ENCODE results near the gene RBM42.
A peak's percentile ranks its signal among the peaks of the same experiment; 100 is the strongest.
"Not testable (repeated sequence)": the region's sequence is repeated elsewhere in the genome, so short reads cannot be mapped to it uniquely, and the experiment has no call there.

Gene RBM42

DNA sequence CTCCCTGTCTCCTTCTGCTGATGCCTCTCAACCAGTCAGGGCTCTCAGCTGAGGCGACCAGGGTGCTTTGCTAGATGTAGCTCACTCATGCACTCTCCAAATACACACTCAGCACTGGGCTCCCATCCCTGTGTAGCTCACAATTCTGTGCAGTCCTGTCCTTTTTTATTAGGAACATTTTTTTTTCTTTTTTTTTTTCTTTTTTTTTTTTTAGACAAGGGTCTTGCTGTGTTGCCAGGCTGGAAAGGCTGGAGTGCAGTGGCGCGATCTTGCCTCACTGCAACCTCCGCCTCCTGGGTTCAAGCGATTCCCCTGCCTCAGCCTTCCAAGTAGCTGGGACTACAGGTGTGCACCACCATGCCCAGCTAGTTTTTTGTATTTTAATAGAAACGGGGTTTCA lies 26.0 kb downstream of the RBM42 start:
- not testable (repeated sequence) for DNase-seq

DNA sequence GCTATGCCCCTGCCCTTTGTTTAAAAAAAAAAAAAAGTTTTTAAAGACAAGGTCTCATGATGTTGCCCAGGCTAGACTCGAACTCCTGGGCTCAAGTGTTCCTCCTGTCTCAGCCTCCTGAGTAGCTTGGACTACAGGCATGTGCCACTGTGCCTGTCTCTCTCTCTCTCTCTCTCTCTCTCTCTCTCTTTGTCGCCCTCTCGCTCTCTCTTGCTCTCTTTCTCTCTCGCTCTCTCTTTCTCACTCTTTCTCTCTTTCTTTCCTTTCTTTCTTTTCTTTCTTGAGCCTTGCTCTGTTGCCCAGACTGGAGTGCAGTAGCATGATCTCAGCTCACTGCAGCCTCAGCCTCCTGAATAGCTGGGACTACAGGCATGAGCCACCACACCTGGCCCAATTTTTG lies 26.8 kb downstream of the RBM42 start:
- no peak for DNase-seq

DNA sequence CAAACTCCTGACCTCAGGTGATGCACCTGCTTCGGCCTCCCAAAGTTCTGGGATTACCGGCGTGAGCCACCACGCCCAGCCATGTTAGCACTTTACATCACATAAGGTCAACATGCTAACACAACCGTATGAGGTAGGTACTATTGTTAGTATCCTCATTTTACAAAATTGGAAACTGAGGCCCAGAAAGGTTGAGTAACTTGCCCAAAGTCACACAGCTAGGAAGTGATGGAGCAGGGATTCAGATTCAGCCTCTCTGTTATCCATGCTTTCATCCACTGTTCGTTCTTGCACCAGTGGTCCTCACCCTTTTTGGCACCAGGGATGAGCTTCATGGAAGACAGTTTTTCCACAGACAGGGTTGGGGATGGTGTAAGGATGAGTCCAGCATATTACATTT lies 27.9 kb downstream of the RBM42 start:
- DNase-seq = no peak

DNA sequence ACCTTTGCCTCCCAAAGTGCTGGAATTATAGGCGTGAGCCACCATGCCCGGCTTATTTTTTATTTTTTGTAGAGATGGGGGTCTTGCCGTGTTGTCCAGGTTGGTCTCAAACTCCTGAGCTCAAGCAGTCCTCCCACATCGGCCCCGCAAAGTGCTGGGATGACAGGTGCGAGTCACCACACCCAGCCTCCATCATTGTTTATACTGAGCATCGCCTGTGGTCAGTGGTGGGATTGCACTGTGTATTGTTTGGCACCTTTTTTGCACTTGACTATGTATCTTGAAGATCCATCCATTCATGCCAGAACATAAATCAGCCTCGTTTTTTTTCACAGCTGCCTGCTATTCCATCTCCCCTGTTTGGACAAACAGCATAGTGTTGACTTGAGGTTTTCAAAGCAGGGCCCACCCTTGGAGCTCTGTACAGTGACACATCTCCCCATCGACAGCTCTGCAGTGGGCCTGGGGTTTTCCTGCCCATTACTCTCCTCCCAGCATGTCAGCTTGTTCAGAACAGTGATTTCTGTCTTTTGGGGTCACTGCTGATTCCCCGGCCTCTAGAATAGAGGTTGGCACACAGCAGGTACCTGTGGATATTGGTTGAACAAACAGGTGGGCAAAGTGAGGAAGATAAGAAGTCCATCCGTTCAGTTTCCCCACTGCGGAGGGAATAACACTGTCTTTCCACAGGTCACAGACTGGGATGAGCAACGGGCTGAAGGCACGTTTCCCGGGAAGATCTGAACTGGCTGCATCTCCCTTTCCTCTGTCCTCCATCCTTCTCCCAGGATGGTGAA lies 29.3 kb downstream of the RBM42 start:
- DNase-seq = no peak

DNA sequence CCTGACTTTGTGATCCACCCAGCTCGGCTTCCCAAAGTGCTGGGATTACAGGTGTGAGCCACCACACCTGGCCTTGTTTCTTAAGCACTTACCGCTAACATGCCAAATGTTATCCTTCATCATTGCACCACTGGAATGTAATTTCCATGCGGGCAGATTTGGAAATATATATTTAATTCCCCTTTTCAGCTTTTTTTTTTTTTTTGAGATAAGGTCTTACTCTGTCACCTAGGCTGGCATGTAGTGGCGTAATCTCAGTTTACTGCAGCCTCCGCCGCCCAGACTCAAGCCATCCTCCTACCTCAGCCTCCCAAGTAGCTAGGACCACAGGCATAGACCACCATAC lies 33.1 kb downstream of the RBM42 start:
- no peak for DNase-seq

DNA sequence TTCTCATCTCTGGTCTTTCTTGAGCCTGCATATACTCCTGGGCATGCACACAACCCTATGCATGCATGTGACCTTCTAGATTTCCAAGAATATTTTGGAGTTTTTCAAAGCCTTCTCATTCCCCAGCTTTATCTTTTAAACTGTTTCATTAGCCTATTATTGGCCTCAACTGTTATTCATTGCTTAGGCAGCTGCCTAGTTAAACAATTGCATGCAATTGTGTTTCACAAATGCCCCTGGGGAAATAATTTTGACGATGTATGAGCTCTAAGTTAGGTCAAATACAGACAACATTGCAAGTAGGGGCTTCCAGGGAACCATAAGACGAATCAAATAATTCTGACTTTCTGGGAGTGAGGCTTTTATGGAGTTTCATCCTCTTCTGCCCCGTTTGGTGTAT lies 35.1 kb downstream of the RBM42 start:
- no peak for DNase-seq

DNA sequence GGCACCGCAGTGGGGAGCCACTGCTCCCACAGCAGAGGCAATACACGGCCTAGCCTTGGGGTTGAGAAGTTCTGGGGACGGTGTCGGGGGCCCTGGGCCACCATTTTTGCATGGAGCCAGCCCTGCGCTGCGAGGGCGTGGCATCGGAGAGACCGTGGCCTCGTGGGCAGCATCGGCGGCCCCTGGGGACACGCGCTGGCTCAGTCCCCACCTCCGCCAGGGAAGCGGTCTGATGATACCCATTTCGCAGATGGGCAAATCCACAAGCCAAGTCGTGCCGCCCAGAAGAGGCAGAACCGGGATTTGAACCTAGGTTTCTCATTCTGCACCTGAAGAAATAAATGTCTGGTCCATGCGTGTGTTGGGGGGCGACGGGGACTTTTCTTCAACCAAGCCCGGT lies 36.3 kb downstream of the RBM42 start:
- DNase-seq = no peak

DNA sequence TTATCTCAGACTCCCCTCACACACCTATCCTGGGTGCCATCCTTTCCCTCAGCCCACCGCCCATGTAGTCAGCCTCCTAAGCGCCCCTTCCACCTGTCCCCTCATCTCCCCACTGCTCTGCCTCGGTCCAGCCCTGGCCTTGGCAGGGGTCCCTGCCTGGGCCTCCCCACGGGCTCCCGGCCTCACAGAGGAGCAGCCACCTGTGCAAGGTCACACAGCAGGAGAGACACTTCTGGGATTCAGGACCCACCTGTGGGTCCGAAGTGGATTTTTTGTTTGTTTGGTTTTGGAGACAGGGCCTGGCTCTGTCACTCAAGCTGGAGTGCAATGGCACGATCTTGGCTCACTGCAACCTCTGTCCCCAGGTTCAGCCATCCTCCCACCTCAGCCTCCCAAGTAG lies 36.8 kb downstream of the RBM42 start:
- no peak for DNase-seq

DNA sequence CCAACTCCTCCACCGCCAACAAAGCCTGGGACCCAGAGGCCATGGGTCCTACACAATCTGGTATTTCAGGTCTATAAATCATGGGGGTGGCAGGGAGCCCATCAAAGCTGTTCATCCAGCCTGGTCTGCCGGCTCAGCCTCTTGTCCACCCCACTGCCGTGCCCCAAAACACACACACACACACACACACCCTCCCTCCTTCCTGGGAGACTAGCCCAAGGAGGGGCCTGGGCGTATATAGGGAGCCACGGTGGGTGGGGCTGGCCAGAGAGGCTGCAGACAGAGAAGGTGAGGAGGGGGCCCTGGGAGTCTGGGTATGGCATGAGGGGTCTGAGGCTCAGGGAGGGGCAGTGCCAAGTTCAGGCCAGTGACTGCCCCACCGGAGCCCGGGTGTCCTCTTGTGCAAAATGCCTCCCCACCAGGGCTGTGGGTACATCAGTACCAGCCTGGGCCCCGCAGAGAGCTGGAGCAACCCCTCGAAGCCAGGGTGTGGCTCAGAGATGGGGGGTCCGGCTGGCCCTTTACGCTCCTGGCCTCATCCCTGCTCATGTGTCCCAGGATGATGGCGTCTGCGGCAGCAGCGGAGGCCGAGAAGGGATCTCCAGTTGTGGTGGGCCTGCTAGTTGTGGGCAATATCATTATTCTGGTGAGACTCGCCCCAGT lies 37.5 kb downstream of the RBM42 start, which contains the start of gene UPK1A:
Gene UPK1A, plus strand, starts transcription at position 267 of the 663 bp plus-strand sequence. Its CDS starts 296 bp downstream, at position 563.
- DNase-seq = no peak

DNA sequence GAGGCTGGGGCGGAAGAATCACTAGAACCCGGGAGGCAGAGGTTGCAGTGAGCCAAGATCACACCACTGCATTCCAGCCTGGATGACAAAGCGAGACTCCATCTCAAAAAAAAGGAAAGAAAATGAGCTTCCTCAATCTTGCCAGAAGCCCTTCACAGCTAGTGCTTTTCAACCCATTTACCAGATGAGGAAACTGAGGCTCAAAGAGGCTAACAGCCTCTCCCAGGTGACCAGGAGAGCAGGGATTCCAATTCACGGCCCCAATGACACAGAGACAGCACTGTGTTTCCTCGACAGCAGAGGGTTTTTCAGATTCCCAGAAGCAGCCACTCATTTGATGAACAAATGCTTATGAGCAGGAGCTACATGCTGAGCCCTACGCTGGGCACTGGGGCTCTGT lies 40.7 kb downstream of the RBM42 start:
- no peak for DNase-seq

DNA sequence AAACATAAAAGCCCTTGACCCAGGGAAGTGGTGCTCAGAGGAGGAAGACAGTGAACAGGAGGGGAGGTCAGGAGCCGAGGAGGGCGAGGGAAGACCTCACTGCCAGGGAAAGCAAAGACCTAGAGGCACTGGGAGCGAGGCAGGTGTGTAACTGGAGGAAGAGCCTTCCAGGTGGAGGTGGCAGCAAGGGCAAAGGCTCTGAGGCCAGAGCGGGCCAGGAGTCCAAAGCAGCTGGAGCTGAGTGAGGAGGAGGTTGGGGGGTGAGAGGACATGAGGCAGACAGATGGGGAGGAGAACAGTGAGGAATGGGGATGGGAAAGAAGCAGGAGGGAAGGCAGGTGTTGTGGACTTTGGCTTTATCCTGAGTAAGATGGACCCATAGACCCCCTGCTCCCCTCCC lies 41.1 kb downstream of the RBM42 start:
- no peak for DNase-seq

DNA sequence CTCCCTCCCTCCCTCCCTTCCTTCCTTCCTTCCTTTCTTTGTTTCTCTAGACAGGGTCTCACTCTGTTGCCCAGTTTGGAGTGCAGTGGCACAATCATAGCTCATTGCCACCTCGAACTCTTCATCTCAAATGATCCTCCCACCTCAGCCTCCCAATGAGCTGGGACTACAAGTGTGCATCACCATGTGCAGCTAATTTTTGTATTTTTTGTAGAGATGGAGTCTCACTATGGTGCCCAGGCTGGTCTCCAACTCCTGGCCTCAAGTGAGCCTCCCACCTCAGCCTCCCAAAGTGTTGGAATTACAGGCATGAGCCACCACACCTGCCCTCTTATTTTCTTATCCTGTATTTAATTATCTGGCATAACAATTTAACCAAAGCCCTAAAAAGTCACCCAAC lies 41.9 kb downstream of the RBM42 start:
- DNase-seq = no peak

DNA sequence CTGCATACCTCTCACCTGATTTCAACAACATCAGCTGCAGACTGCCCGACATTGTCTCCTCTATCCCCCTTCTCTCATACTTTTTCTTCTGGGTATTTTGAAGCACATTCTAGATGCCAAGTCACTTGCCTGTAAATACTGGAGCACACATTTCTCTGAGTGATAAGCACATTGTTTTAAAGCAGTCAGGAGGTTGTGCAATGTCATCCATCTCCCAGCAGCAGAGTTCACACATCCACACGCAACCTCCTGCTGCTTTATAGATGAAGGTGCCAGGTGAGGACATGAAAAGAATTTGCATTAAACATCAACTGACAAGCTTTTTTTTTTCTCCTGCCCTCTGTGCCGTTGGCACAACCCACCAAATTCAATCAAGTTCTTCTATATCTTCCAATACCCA lies 43.0 kb downstream of the RBM42 start:
- DNase-seq = peak; percentile 88

DNA sequence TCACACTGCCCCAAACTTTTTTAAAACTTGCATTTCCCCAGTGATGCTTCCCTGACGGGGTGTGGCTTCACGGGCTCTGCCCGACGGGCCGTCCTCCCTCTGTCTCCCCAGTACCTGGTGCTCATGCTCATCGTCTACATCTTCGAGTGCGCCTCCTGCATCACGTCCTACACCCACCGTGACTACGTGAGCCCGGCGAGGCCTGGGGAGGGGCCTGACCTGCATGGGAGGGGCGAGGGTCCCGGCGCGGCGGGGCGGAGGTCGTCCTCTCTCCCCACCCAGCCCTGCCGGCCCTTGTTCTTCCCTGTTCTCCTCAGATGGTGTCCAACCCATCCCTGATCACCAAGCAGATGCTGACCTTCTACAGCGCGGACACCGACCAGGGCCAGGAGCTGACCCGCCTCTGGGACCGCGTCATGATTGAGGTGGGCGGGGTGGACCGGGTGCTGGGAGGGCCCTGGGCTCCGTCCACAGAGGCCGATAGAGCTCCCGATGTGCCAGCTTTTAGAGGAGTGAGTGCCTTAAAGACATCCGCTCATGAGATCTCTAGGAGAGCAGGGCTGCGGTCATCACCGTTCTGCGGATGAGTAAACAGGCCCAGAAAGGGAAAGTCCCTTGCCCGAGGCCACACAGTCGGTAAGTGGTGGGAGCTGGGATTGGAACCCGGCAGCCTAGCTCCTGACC lies 44.4 kb downstream of the RBM42 start:
- peak; percentile 85 for DNase-seq

DNA sequence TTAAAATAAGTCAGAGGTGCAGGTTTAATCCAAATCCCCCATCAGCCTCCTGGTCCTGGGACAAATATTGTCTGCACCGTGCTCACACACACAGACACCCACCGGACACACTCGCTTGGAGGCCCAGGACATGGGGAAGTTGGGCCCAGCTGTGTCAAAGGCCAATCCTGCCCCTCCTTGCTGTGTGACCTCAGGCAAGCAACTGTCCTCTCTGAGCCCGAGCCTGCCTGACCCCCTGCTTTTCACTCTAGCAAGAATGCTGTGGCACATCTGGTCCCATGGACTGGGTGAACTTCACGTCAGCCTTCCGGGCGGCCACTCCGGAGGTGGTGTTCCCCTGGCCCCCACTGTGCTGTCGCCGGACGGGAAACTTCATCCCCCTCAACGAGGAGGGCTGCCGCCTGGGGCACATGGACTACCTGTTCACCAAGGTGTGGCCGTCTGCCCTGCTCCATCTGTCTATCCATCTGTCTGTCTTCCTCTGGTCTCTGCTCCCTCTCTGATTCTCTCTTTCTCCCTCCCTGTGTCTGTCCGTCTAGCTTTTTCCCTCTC lies 46.8 kb downstream of the RBM42 start:
- no peak for DNase-seq
